Neural cell (in vitro differentiated cells): ENCODE data around the gene DAG1. TPM values are rescaled to one million over a fixed set of nuclear protein-coding genes. Genes with fewer than 3 reads are reported as not detected.

ENCODE experiments used
- H2AFZ ChIP-seq: fragments of 200-600, 300-800 bp; sonication (generic), shearing (Covaris generic); 2 replicates; pipeline ENCODE4 v1.6.0; 2014; ENCODE audit warnings: low read depth, mild to moderate bottlenecking, antibody characterized with exemption, low read length, moderate library complexity
- H3F3A ChIP-seq: fragments of 200-600 bp; shearing (Covaris generic); 2 replicates; pipeline ENCODE4 v1.6.1; 2016; ENCODE audit warnings: mild to moderate bottlenecking, moderate library complexity, mixed read lengths, antibody characterized with exemption, low read length; ENCODE audit not compliant: insufficient read depth, poor library complexity, severe bottlenecking
- H3K27ac ChIP-seq: fragments of 200-600, 300-800 bp; sonication (generic), shearing (Covaris generic); 2 replicates; pipeline ENCODE4 v1.5.1; 2014; ENCODE audit warnings: mild to moderate bottlenecking, low read length, moderate library complexity
- H3K27me3 ChIP-seq: fragments of 300-800, 200-600 bp; sonication (generic), shearing (Covaris generic); 2 replicates; pipeline ENCODE4 v1.6.0; 2014; ENCODE audit warnings: mild to moderate bottlenecking, low read depth, low read length, moderate library complexity; ENCODE audit not compliant: insufficient read depth
- H3K36me3 ChIP-seq: fragments of 300-800, 200-600 bp; sonication (generic), shearing (Covaris generic); 2 replicates; pipeline ENCODE4 v1.5.1; 2014; ENCODE audit warnings: mild to moderate bottlenecking, antibody characterized with exemption, low read length, moderate library complexity; ENCODE audit not compliant: insufficient read depth
- H3K4me2 ChIP-seq: fragments of 300-800, 200-600 bp; sonication (generic), shearing (Covaris generic); 2 replicates; pipeline ENCODE4 v1.6.0; 2014; ENCODE audit warnings: mild to moderate bottlenecking, low read length
- H3K4me3 ChIP-seq: fragments of 300-800, 200-600 bp; sonication (generic), shearing (Covaris generic); 2 replicates; pipeline ENCODE4 v1.5.1; 2014; ENCODE audit warnings: mild to moderate bottlenecking, low read length, moderate library complexity
- H3K79me2 ChIP-seq: fragments of 200-600 bp; shearing (Covaris generic); replicated peaks from 2 replicates; pipeline ENCODE4 v1.6.0; 2014; ENCODE audit warnings: mild to moderate bottlenecking, low read length, moderate library complexity; ENCODE audit not compliant: insufficient read depth
- H3K9ac ChIP-seq: fragments of 300-800, 200-600 bp; sonication (generic), shearing (Covaris generic); 2 replicates; pipeline ENCODE4 v1.6.1; 2016; ENCODE audit warnings: mild to moderate bottlenecking, low read length, mixed read lengths
- H3K9me2 ChIP-seq: fragments of 200-600 bp; shearing (Covaris generic); 2 replicates; pipeline ENCODE4 v1.6.1; 2016; ENCODE audit warnings: mild to moderate bottlenecking, low read length, mixed read lengths; ENCODE audit not compliant: insufficient read depth
- H3K9me3 ChIP-seq: fragments of 200-600, 300-800 bp; sonication (generic), shearing (Covaris generic); 2 replicates; pipeline ENCODE4 v1.6.1; 2016; ENCODE audit warnings: mild to moderate bottlenecking, mixed run types, low read length, moderate library complexity, mixed read lengths
- H4K20me1 ChIP-seq: fragments of 200-600 bp; shearing (Covaris generic); 2 replicates; pipeline ENCODE4 v1.6.1; 2016; ENCODE audit warnings: mild to moderate bottlenecking, mixed run types; ENCODE audit not compliant: insufficient read depth
- EP300 ChIP-seq: fragments of 450-650 bp; conservative IDR thresholded peaks from 2 replicates; pipeline ENCODE4 v1.6.1; 2014; ENCODE audit warnings: antibody characterized with exemption, mild to moderate bottlenecking, moderate library complexity; ENCODE audit not compliant: poor library complexity, severe bottlenecking
- EZH2 ChIP-seq: fragments of 200-600, 300-800 bp; shearing (Covaris generic), sonication (generic); IDR thresholded peaks from 2 replicates; pipeline ENCODE4 v1.6.1; 2014; ENCODE audit warnings: antibody characterized with exemption, low read length, borderline replicate concordance, mild to moderate bottlenecking; ENCODE audit not compliant: insufficient read depth, poor library complexity, severe bottlenecking
- MXI1 ChIP-seq: fragments of 450-650 bp; conservative IDR thresholded peaks from 2 replicates; pipeline ENCODE4 v1.6.1; 2014; ENCODE audit warnings: antibody characterized with exemption, mild to moderate bottlenecking; ENCODE audit not compliant: poor library complexity, severe bottlenecking
- POLR2AphosphoS5 ChIP-seq: IDR thresholded peaks from 2 replicates; pipeline ENCODE4 v1.6.1; 2012
- RAD21 ChIP-seq: fragments of 450-650 bp; conservative IDR thresholded peaks from 2 replicates; pipeline ENCODE4 v1.6.1; 2014; ENCODE audit warnings: antibody characterized with exemption, mild to moderate bottlenecking, moderate library complexity
- SMC3 ChIP-seq: fragments of 450-650 bp; conservative IDR thresholded peaks from 2 replicates; pipeline ENCODE4 v1.6.1; 2014; ENCODE audit warnings: antibody characterized with exemption, mild to moderate bottlenecking, moderate library complexity; ENCODE audit not compliant: poor library complexity
- TAF1 ChIP-seq: IDR thresholded peaks from 2 replicates; pipeline ENCODE4 v1.6.1; 2012; ENCODE audit warnings: low read depth
- polyA plus RNA-seq: library from polyadenylated mRNA; depleted of rRNA; stranded (reverse); fragments of >200 nt; gene quantifications from 2 replicates; pipeline ENCODE4 v1.2.3, GENCODE V29; 2014
- TF ChIP-seq, protein P1 (sequence below): fragments of 450-650 bp; IDR thresholded peaks from 2 replicates; pipeline ENCODE4 v1.5.1; 2014; ENCODE audit warnings: antibody characterized with exemption, mild to moderate bottlenecking, moderate library complexity; ENCODE audit not compliant: poor library complexity, severe bottlenecking
- TF ChIP-seq, protein P2 (sequence below): IDR thresholded peaks from 2 replicates; pipeline ENCODE4 v1.6.1; 2012; ENCODE audit warnings: borderline replicate concordance

The DAG1 gene
- polyA plus RNA-seq, 1 donor from 2014 or later, result 14.3 TPM

DNA sequence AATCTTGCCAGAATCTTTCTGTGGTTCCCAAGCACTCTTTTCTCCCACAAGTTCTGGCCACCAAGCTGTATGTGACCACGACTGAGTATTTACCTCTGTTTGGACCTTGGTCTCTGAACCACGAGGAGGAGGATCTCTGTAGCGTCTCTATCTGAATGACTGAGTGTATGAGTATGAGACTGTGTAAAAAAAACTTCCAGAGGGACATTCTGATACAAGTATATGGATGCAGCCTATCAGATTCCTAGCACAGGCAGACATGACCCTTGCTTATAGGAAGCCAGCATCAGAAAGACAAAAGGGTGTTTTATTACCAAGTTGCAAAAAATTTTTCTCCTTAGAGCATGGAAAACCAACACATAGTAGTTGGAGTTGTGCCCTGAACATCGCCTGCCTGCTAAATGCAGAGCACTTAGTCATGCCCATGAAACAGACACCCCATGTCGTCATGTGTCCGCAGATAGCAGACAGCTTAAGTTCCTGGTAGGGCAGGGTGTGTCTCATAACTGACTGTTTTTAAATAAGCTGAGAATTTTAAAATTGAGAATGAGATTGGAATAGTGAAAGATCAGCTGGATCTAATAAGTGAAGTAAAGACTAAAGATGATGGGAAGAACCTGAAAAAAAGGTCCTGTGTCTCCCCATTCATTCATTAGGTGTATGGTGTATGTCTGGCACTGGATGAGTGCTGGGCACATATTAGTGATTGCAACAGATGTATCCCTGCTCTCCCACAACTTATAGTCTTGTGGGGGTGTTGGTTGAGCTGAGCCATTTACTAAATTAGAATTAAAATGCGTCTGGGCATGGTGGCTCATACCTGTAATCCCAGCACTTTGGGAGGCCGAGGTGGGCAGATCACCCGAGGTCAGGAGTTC is 30.9 kb downstream of the DAG1 start:
- no peak overlapping the region for H3K27ac ChIP-seq
- H4K20me1 ChIP-seq, result no peaks in the 10 kb centered on the region
- H3K79me2 ChIP-seq, result peaks cover 26% of the 10 kb centered on the region
- H3K4me3 ChIP-seq, result no peak overlapping the region
- no peak overlapping the region for H3K4me2 ChIP-seq
- no peak overlapping the region for H3K9ac ChIP-seq
- H3K9me2 ChIP-seq, result no peaks in the 10 kb centered on the region
- no peaks in the 10 kb centered on the region for H3K9me3 ChIP-seq
- no peak for TF ChIP-seq RAD21
- H3K27me3 ChIP-seq, result no peaks in the 10 kb centered on the region
- no peaks in the 10 kb centered on the region for H3K36me3 ChIP-seq
- no peaks in the 10 kb centered on the region for H3F3A ChIP-seq
- no peak overlapping the region for H2AFZ ChIP-seq

DNA sequence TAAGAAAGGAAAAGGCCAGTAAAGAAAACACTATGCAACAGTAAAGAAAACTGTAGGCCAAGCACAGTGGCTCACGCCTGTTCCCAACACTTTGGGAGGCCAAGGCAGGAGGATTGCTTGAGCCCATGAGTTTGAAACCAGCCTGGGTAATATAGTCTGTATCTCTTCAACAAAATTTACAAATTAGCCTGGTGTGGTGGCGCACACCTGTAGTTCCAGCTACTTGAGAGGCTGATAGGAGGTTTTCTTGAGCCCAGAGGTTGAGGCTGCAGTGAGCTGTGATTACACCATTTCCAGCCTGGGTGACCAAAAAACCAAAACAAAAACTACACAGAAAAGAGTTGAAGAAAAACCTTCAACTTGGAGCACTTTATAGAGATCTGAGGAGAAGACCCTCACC is 31.8 kb downstream of the DAG1 start:
- Histone ChIP-seq H3K9me3 (no peaks in the 10 kb centered on the region), H3K4me2 (no peak overlapping the region), H3K9me2 (no peaks in the 10 kb centered on the region), H4K20me1 (no peaks in the 10 kb centered on the region), H3K36me3 (no peaks in the 10 kb centered on the region), H3K4me3 (no peak overlapping the region), H2AFZ (no peak overlapping the region), H3F3A (no peaks in the 10 kb centered on the region), H3K27me3 (no peaks in the 10 kb centered on the region), H3K79me2 (peaks cover 29% of the 10 kb centered on the region), H3K9ac (no peak overlapping the region), H3K27ac (no peak overlapping the region)
- TF ChIP-seq, protein P1, sequence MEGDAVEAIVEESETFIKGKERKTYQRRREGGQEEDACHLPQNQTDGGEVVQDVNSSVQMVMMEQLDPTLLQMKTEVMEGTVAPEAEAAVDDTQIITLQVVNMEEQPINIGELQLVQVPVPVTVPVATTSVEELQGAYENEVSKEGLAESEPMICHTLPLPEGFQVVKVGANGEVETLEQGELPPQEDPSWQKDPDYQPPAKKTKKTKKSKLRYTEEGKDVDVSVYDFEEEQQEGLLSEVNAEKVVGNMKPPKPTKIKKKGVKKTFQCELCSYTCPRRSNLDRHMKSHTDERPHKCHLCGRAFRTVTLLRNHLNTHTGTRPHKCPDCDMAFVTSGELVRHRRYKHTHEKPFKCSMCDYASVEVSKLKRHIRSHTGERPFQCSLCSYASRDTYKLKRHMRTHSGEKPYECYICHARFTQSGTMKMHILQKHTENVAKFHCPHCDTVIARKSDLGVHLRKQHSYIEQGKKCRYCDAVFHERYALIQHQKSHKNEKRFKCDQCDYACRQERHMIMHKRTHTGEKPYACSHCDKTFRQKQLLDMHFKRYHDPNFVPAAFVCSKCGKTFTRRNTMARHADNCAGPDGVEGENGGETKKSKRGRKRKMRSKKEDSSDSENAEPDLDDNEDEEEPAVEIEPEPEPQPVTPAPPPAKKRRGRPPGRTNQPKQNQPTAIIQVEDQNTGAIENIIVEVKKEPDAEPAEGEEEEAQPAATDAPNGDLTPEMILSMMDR, result no peak
- TF ChIP-seq EZH2, result no peak
- no peak for TF ChIP-seq POLR2AphosphoS5
- TF ChIP-seq, protein P2, sequence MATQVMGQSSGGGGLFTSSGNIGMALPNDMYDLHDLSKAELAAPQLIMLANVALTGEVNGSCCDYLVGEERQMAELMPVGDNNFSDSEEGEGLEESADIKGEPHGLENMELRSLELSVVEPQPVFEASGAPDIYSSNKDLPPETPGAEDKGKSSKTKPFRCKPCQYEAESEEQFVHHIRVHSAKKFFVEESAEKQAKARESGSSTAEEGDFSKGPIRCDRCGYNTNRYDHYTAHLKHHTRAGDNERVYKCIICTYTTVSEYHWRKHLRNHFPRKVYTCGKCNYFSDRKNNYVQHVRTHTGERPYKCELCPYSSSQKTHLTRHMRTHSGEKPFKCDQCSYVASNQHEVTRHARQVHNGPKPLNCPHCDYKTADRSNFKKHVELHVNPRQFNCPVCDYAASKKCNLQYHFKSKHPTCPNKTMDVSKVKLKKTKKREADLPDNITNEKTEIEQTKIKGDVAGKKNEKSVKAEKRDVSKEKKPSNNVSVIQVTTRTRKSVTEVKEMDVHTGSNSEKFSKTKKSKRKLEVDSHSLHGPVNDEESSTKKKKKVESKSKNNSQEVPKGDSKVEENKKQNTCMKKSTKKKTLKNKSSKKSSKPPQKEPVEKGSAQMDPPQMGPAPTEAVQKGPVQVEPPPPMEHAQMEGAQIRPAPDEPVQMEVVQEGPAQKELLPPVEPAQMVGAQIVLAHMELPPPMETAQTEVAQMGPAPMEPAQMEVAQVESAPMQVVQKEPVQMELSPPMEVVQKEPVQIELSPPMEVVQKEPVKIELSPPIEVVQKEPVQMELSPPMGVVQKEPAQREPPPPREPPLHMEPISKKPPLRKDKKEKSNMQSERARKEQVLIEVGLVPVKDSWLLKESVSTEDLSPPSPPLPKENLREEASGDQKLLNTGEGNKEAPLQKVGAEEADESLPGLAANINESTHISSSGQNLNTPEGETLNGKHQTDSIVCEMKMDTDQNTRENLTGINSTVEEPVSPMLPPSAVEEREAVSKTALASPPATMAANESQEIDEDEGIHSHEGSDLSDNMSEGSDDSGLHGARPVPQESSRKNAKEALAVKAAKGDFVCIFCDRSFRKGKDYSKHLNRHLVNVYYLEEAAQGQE, result no peak
- TF ChIP-seq EP300, result no peak
- TF ChIP-seq RAD21, result no peak
- TF ChIP-seq MXI1, result no peak
- no peak for TF ChIP-seq SMC3
- TF ChIP-seq TAF1, result no peak
